Measurements from ENCODE around the gene PIP5K1C.

The PIP5K1C gene

DNA sequence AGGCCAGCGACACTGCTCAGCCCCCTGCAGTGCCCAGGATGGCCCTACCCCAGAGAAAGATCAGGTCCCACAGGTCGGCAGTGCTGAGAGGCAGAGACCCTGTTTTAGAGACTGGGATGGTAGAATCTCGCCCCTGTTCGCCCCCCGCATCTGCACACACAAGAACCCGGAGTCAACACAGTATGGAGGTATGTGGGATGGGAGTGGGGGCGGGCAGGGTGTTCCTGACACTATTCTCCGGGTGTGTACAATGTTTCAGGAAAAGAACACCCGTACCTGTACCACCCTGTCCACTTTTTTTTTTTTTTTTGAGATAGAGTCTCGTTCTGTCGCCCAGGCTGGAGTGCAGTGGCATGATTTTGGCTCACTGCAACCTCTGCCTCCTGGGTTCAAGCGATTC, 19.3 kb downstream of the PIP5K1C start:
- TF ChIP-seq, protein P1, sequence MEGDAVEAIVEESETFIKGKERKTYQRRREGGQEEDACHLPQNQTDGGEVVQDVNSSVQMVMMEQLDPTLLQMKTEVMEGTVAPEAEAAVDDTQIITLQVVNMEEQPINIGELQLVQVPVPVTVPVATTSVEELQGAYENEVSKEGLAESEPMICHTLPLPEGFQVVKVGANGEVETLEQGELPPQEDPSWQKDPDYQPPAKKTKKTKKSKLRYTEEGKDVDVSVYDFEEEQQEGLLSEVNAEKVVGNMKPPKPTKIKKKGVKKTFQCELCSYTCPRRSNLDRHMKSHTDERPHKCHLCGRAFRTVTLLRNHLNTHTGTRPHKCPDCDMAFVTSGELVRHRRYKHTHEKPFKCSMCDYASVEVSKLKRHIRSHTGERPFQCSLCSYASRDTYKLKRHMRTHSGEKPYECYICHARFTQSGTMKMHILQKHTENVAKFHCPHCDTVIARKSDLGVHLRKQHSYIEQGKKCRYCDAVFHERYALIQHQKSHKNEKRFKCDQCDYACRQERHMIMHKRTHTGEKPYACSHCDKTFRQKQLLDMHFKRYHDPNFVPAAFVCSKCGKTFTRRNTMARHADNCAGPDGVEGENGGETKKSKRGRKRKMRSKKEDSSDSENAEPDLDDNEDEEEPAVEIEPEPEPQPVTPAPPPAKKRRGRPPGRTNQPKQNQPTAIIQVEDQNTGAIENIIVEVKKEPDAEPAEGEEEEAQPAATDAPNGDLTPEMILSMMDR (IDR thresholded peaks at IDR 0.05): no peak
- TF ChIP-seq ZFX (IDR thresholded peaks at IDR 0.05; ENCODE audit: borderline replicate concordance): no peak
- no peak overlapping the region for H3K27ac ChIP-seq

DNA sequence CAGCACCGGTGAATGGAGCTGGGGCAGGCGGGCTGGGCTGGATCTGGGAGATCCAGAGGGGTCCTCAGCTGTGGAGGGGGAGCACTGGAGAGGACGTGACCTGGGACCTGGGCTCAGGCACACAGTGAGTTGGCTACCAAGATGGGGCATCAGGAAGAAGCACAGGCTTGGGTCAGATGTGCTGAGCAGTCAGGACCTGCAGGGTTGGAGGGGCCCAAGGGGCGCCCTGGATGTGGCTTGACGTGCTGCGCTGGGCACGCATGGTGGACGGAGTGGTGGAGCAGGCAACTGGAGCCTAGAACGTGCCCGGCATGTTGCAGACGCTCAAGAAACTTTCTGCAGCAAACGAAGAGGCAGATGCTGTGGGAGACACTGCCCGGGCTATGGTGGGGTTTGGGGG, 20.7 kb downstream of the PIP5K1C start:
- H3K27ac ChIP-seq: no peak overlapping the region
- TF ChIP-seq ZFX (IDR thresholded peaks at IDR 0.05; ENCODE audit: borderline replicate concordance): no peak
- TF ChIP-seq, protein P1 (IDR thresholded peaks at IDR 0.05): no peak

DNA sequence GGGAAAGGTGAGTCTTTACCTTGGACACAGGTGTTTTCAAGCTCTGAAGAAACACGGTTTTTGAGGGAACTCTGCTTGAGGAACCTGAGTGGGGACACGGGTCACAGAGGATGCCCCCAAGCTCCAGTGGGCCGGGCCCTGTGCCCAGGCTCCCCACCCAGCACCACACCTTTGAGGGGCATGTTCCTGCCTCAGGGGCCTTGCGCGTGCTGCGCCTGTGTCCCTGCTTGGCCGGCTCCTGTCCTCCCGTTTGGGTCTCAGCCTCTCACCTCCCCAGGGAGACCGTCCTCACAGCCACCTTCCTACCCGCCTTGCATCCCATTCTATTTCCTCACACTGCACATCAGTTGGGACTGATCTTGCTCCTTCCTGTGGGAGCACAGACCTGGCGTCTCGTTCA, 21.1 kb downstream of the PIP5K1C start:
- H3K27ac ChIP-seq: no peak overlapping the region
- no peak for TF ChIP-seq ZFX (IDR thresholded peaks at IDR 0.05; ENCODE audit: borderline replicate concordance)

DNA sequence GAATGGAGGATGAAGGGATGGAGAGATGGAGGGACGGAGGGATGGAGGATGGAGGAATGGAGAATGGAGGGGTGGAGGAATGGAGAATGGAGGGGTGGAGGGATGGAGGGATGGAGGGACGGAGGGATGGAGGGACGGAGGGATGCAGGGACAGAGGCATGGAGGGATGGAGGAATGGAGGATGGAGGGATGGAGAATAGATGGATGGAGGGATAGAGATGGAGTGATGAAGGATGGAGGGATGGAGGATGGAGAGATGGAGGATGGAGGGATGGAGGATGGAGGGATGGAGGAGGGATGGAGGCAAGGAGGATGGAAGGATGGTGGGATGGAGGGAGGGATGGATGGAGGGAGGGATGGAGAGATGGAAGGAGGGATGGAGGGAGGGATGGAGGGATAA, 22.1 kb downstream of the PIP5K1C start:
- no peak for TF ChIP-seq ZFX (IDR thresholded peaks at IDR 0.05; ENCODE audit: borderline replicate concordance)
- TF ChIP-seq, protein P1 (IDR thresholded peaks at IDR 0.05): no peak
- H3K27ac ChIP-seq: no peak overlapping the region

DNA sequence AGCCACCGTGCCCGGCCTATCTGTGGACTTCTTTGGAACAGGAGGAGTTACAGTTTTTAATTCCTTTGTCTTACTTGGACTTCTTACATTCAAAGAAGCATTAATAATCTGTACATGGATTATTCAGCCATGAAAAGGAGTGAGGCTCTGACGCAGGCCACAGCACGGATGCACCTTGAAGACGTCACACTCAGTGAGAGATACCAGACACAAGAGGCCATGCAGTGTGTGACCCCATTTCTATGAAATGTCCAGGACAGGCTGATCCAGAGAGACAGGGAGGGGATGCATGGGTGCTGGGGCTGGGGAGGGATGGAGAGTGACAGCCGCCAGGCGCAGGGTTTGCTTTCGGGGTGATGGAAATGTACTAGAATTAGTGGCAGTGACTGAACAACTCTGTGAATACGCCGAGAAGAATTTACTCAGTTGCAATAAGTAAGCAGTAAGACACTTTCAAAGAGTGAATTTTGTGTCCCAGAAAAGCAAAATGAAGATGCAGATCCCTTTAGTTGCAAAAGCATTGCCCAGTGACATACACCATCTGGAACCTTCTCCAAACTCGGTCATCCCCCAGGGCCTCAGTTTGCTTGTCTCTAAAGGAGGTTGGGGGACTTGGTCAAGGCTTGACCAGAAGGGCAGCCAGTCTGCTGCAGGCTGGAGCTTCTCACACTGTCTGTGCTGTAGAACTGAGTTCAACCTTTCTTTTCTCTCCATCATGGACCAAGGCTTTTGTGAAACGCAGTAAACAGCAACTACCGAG, 25.3 kb downstream of the PIP5K1C start:
- TF ChIP-seq ZFX (IDR thresholded peaks at IDR 0.05; ENCODE audit: borderline replicate concordance): no peak
- TF ChIP-seq, protein P1 (IDR thresholded peaks at IDR 0.05): no peak
- no peak overlapping the region for H3K27ac ChIP-seq

DNA sequence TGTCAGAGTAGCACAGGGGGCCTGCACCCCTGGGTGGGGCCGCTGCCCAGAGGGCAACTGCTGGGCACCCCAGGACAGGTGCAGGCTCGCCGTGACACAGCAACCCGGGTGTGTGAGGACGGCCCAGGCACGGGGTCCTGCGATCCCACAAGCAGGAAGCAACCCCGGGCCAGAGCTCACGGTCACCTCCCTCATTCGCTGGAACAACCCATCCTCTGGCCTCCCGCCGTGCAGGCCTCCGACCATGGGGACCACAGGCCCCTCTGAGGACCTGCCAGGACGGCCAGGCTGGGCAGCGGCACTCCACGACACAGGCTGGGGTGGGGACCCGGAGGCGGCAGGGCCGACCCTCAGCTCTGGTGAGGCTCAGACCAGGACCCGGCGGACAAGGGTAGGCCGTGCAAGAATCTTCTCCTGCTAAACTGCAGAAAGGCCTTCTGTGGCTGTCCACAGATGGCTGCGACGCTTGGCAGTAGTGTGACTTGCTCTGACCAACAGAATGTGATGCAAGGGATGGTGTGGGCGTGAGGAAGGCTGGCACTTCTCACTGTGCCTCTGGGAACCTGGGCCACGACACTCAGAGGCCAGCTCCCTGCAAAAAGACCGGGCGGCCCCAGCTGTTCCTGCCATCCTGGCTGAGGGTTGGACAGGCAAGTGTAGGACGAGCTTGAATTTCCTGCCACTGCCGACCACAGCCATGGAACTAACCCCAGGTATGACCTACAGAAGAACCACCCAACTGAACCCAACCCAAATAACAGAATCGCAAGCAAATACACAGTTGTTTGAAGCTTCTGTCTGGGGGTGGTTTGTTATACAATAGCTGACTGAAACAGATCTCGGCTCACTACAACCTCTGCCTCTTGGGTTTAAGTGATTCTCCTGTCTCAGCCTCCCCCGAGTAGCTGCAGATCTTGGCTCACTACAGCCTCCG, 26.5 kb downstream of the PIP5K1C start:
- H3K27ac ChIP-seq: no peak overlapping the region
- TF ChIP-seq, protein P1 (IDR thresholded peaks at IDR 0.05): no peak
- TF ChIP-seq ZFX (IDR thresholded peaks at IDR 0.05; ENCODE audit: borderline replicate concordance): no peak

DNA sequence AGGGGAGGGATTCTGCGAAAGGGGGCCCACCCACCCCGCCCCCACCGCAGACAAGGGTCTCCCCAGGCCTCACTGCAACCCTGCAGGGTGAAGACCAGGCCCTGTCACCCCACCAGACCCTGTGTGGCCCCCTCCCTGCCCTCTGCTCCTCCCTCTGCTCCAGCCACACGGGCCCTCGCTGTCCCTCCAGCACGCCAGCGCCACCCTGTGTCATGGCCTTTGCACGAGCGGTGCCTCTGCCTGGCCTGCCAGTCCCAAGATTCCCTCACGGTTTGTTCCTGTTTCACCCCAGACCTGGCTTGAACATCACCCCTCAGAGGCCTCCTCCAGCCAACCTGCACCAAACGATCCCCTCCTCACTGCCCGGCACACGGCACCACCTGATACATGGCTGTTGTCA, 27.3 kb downstream of the PIP5K1C start:
- no peak overlapping the region for H3K27ac ChIP-seq
- TF ChIP-seq ZFX (IDR thresholded peaks at IDR 0.05; ENCODE audit: borderline replicate concordance): no peak
- TF ChIP-seq, protein P1 (IDR thresholded peaks at IDR 0.05): no peak

All from 22Rv1 (cell line).